ENCODE results near the gene THOP1. TPM values are rescaled to one million over a fixed set of nuclear protein-coding genes. Genes with fewer than 3 reads are reported as not detected.

THOP1 gene
- total and polyA plus RNA-seq, 8 donors, result 37.6 to 65.3 (median 46.1) TPM

GRCh38 chr19:2793577-2793976, 8.3 kb downstream of the THOP1 start:
- intact Hi-C loops (cut with DNase I), result no loop called here
- TF ChIP-seq CTCF (IDR thresholded peaks at IDR 0.05), result no peak
- no peaks in the 10 kb centered on the region for H3K9me3 ChIP-seq
- no peaks in the 10 kb centered on the region for H3K27me3 ChIP-seq
- no peak overlapping the region for H3K4me3 ChIP-seq
- peaks cover 0 to 77% of the 10 kb centered on the region in 2 donors for H3K36me3 ChIP-seq
- DNase-seq (no peak), ATAC-seq (no peak)
- H3K4me1 ChIP-seq, result no peaks in the 10 kb centered on the region
- H3K27ac ChIP-seq, result no peak overlapping the region

- DNase-seq (peak in 1 of 4 donors; percentile 65), ATAC-seq (no peak)
- Histone ChIP-seq H3K9me3 (no peaks in the 10 kb centered on the region), H3K36me3 (peaks cover 0 to 93% of the 10 kb centered on the region in 2 donors), H3K4me3 (no peak overlapping the region), H3K4me1 (no peaks in the 10 kb centered on the region), H3K27ac (no peak overlapping the region), H3K27me3 (no peaks in the 10 kb centered on the region)
- intact Hi-C loops (cut with DNase I), result no loop called here
- no peak for TF ChIP-seq CTCF (IDR thresholded peaks at IDR 0.05)
Observed at GRCh38 chr19:2795827-2796658, 10.7 kb downstream of the THOP1 start.

GRCh38 chr19:2796659-2797266, 11.5 kb downstream of the THOP1 start:
- TF ChIP-seq CTCF (IDR thresholded peaks at IDR 0.05), result no peak
- ATAC-seq, result no peak
- Histone ChIP-seq H3K36me3 (peaks cover 0 to 93% of the 10 kb centered on the region in 2 donors), H3K4me1 (no peaks in the 10 kb centered on the region), H3K27ac (no peak overlapping the region), H3K9me3 (no peaks in the 10 kb centered on the region), H3K4me3 (no peak overlapping the region), H3K27me3 (no peaks in the 10 kb centered on the region)
- DNase-seq, result no peak
- intact Hi-C loops (cut with DNase I), result no loop called here

- Histone ChIP-seq H3K27me3 (no peaks in the 10 kb centered on the region), H3K27ac (no peak overlapping the region), H3K36me3 (peaks cover 0 to 88% of the 10 kb centered on the region in 2 donors), H3K9me3 (no peaks in the 10 kb centered on the region), H3K4me1 (no peaks in the 10 kb centered on the region), H3K4me3 (no peak overlapping the region)
- intact Hi-C loops (cut with DNase I), result no loop called here
- no peak for ATAC-seq
- no peak for TF ChIP-seq CTCF (IDR thresholded peaks at IDR 0.05)
- DNase-seq, result peak in 1 of 4 donors; percentile 48
Observed at GRCh38 chr19:2797280-2797679, 12.0 kb downstream of the THOP1 start.

- Histone ChIP-seq H3K27ac (no peak overlapping the region), H3K36me3 (peaks cover 0 to 88% of the 10 kb centered on the region in 2 donors)
Observed at GRCh38 chr19:2798158-2798685, 12.9 kb downstream of the THOP1 start.

More at GRCh38 chr19:2798158-2798685, 12.9 kb downstream of the THOP1 start:
- H3K4me3 ChIP-seq, result no peak overlapping the region
- no peaks in the 10 kb centered on the region for H3K27me3 ChIP-seq
- H3K9me3 ChIP-seq, result no peaks in the 10 kb centered on the region
- ATAC-seq, result no peak
- peak in 1 of 4 donors; percentile 51 for DNase-seq
- intact Hi-C loops (cut with DNase I), result no loop called here
- H3K4me1 ChIP-seq, result no peaks in the 10 kb centered on the region
- no peak for TF ChIP-seq CTCF (IDR thresholded peaks at IDR 0.05)
